Testis (tissue), 3 donors: Measurements from ENCODE around the gene TMEM229A. TPM values are rescaled to one million over a fixed set of nuclear protein-coding genes. Genes with fewer than 3 reads are reported as not detected.
"Not testable (repeated sequence)": the region's sequence is repeated elsewhere in the genome, so short reads cannot be mapped to it uniquely, and the experiment has no call there.

Experiments used
- DNase-seq: peaks from one replicate; pipeline ENCODE4 v3.0.0-alpha.2; 2019
- H3K27ac ChIP-seq, 2 donors: fragments of 200-600 bp; sonication (generic); one replicate each; pipeline ENCODE4 v1.5.1; 2019
- H3K27me3 ChIP-seq: fragments of 200-600 bp; sonication (generic); one replicate; pipeline ENCODE4 v1.5.1; 2019
- H3K36me3 ChIP-seq: fragments of 200-600 bp; sonication (generic); one replicate; pipeline ENCODE4 v1.5.1; 2017; ENCODE audit warnings: low read depth; ENCODE audit errors: missing control alignments
- H3K4me1 ChIP-seq: fragments of 200-600 bp; sonication (generic); one replicate; pipeline ENCODE4 v1.5.1; 2019
- H3K4me3 ChIP-seq, 2 donors: fragments of 200-600 bp; sonication (generic); one replicate each; pipeline ENCODE4 v1.5.1; 2017 to 2019
- H3K9me3 ChIP-seq: fragments of 200-600 bp; sonication (generic); one replicate; pipeline ENCODE4 v1.5.1; 2017
- CTCF ChIP-seq, 3 experiments: fragments of 450-650 bp in 2 of 3; fragments of 200-600 bp in 1 of 3; sonication (generic) in 1 of 3; IDR thresholded peaks; one replicate each; pipeline ENCODE4 v1.5.1; 2016 to 2019; ENCODE audit warnings: antibody characterized with exemption in 3 of 3, mild to moderate bottlenecking in 2 of 3, moderate library complexity in 1 of 3
- POLR2A ChIP-seq: fragments of 450-650 bp; IDR thresholded peaks from one replicate; pipeline ENCODE4 v1.6.1; 2017; ENCODE audit warnings: antibody characterized with exemption, mild to moderate bottlenecking, moderate library complexity
- WGBS, 2 donors: methylation state at CpG; one replicate each; pipeline ENCODE4 v1.1.5; 2018; 5-methylcytosine and 5-hydroxymethylcytosine counted together
- intact Hi-C: fragments of 100-400 bp; cut with DNase I; formaldehyde crosslinking; loops from one replicate; pipeline ENCODE4 v1.15.1; 2023; ENCODE audit warnings: low total_unique reads
- polyA plus RNA-seq: library from polyadenylated mRNA; stranded (reverse); fragments of 350-450 nt; fragmentation: Illumina TruSeq; extraction: RNeasy Lipid Tissue Mini Kit (QIAGEN cat#74804); gene quantifications from one replicate; pipeline ENCODE4 v1.2.3, GENCODE V29; 2014; ENCODE audit warnings: low read depth, low replicate concordance; ENCODE audit not compliant: insufficient read depth
- total RNA-seq, 2 donors: library from RNA; depleted of rRNA; stranded (reverse); fragments of >200 nt; gene quantifications; one replicate each; pipeline ENCODE4 v1.2.3, GENCODE V29; 2016

Gene TMEM229A
- total and polyA plus RNA-seq, 3 donors from 2014 or later: 12.3 to 58.8 (median 51.0) TPM

- H3K4me3 ChIP-seq: no peak overlapping the region
- no peaks in the 10 kb centered on the region for H3K36me3 ChIP-seq
- no peaks in the 10 kb centered on the region for H3K4me1 ChIP-seq
- 90 to 94% methylated on average over 1 of the region's 1 CpG for WGBS, 2 donors
- no peak for TF ChIP-seq CTCF (IDR thresholded peaks at IDR 0.05)
- TF ChIP-seq POLR2A: no peak
- intact Hi-C loops: no loop called here
- no peaks in the 10 kb centered on the region for H3K27me3 ChIP-seq
- DNase-seq: no peak
- no peak overlapping the region for H3K27ac ChIP-seq
- no peaks in the 10 kb centered on the region for H3K9me3 ChIP-seq
These were observed 12.8 kb downstream of the TMEM229A start for GRCh38 chr7:124020060-124020459.

GRCh38 chr7:124013306-124013705, 19.6 kb downstream of the TMEM229A start:
- WGBS, 2 donors: 44 to 45% methylated on average over 3 of the region's 3 CpGs
- no peaks in the 10 kb centered on the region for H3K27me3 ChIP-seq
- H3K27ac ChIP-seq: peak overlapping the region in 1 of 2 donors; percentile 22
- H3K36me3 ChIP-seq: no peaks in the 10 kb centered on the region
- no peaks in the 10 kb centered on the region for H3K4me1 ChIP-seq
- TF ChIP-seq POLR2A (no peak), CTCF (IDR thresholded peaks at IDR 0.05) (no peak)
- DNase-seq: no peak
- H3K4me3 ChIP-seq: no peak overlapping the region
- intact Hi-C loops: no loop called here
- no peaks in the 10 kb centered on the region for H3K9me3 ChIP-seq

GRCh38 chr7:124012864-124013263, 20.0 kb downstream of the TMEM229A start:
- H3K4me3 ChIP-seq: no peak overlapping the region
- intact Hi-C loops: no loop called here
- H3K27me3 ChIP-seq: no peaks in the 10 kb centered on the region
- TF ChIP-seq POLR2A (no peak), CTCF (IDR thresholded peaks at IDR 0.05) (no peak)
- no peak overlapping the region for H3K27ac ChIP-seq
- no peaks in the 10 kb centered on the region for H3K36me3 ChIP-seq
- H3K4me1 ChIP-seq: no peaks in the 10 kb centered on the region
- no peaks in the 10 kb centered on the region for H3K9me3 ChIP-seq
- 94 to 100% methylated on average over 3 of the region's 3 CpGs for WGBS, 2 donors
- no peak for DNase-seq

GRCh38 chr7:124009321-124009720, 23.5 kb downstream of the TMEM229A start:
- intact Hi-C loops: no loop called here
- Histone ChIP-seq H3K9me3 (no peaks in the 10 kb centered on the region), H3K4me3 (no peak overlapping the region), H3K4me1 (no peaks in the 10 kb centered on the region), H3K27ac (no peak overlapping the region), H3K27me3 (no peaks in the 10 kb centered on the region), H3K36me3 (no peaks in the 10 kb centered on the region)
- 70 to 73% methylated on average over 2 of the region's 2 CpGs for WGBS, 2 donors
- no peak for DNase-seq
- TF ChIP-seq POLR2A (no peak), CTCF (IDR thresholded peaks at IDR 0.05) (no peak)

GRCh38 chr7:124008296-124008695, 24.6 kb downstream of the TMEM229A start:
- H3K27me3 ChIP-seq, H3K36me3 ChIP-seq, H3K4me3 ChIP-seq, H3K4me1 ChIP-seq, intact Hi-C loops, H3K27ac ChIP-seq, DNase-seq, H3K9me3 ChIP-seq: not testable (repeated sequence)
- WGBS, 2 donors: 87 to 91% methylated on average over 6 of the region's 6 CpGs
